ENCODE data around the gene F2RL3. TPM values are rescaled to one million over a fixed set of nuclear protein-coding genes. Genes with fewer than 3 reads are reported as not detected.

The F2RL3 gene
- total and polyA plus RNA-seq, 9 of the 15 experiments (the other 6 are each of a cell fraction or from before 2014, with no cell fraction given), result 1.4 to 27.6 (median 11.9) TPM

- TF ChIP-seq, protein P1, sequence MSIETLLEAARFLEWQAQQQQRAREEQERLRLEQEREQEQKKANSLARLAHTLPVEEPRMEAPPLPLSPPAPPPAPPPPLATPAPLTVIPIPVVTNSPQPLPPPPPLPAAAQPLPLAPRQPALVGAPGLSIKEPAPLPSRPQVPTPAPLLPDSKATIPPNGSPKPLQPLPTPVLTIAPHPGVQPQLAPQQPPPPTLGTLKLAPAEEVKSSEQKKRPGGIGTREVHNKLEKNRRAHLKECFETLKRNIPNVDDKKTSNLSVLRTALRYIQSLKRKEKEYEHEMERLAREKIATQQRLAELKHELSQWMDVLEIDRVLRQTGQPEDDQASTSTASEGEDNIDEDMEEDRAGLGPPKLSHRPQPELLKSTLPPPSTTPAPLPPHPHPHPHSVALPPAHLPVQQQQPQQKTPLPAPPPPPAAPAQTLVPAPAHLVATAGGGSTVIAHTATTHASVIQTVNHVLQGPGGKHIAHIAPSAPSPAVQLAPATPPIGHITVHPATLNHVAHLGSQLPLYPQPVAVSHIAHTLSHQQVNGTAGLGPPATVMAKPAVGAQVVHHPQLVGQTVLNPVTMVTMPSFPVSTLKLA (conservative IDR thresholded peaks at IDR 0.05), result peak in 1 of 2 experiments; percentile 54; a peak in 1 of 4 replicates
- no peak for TF ChIP-seq MYNN (IDR thresholded peaks at IDR 0.05)
- TF ChIP-seq MYNN (CRISPR knock-in tag; IDR thresholded peaks at IDR 0.05), result no peak
- TF ChIP-seq ZC3H8 (IDR thresholded peaks at IDR 0.05), result no peak
- TF ChIP-seq ZNF280B (CRISPR knock-in tag; IDR thresholded peaks at IDR 0.05), result no peak
- TF ChIP-seq TRIM28 (IDR thresholded peaks at IDR 0.05), result 0 out of 2 replicates have a peak, but pooled peaks have one; percentile 32
- TF ChIP-seq RREB1 (CRISPR knock-in tag; IDR thresholded peaks at IDR 0.05), result no peak
- peak; percentile 56; the same call in 1 of the 2 replicates for TF ChIP-seq PML (IDR thresholded peaks at IDR 0.05; ENCODE audit: low read length)
- TF ChIP-seq, protein P2, sequence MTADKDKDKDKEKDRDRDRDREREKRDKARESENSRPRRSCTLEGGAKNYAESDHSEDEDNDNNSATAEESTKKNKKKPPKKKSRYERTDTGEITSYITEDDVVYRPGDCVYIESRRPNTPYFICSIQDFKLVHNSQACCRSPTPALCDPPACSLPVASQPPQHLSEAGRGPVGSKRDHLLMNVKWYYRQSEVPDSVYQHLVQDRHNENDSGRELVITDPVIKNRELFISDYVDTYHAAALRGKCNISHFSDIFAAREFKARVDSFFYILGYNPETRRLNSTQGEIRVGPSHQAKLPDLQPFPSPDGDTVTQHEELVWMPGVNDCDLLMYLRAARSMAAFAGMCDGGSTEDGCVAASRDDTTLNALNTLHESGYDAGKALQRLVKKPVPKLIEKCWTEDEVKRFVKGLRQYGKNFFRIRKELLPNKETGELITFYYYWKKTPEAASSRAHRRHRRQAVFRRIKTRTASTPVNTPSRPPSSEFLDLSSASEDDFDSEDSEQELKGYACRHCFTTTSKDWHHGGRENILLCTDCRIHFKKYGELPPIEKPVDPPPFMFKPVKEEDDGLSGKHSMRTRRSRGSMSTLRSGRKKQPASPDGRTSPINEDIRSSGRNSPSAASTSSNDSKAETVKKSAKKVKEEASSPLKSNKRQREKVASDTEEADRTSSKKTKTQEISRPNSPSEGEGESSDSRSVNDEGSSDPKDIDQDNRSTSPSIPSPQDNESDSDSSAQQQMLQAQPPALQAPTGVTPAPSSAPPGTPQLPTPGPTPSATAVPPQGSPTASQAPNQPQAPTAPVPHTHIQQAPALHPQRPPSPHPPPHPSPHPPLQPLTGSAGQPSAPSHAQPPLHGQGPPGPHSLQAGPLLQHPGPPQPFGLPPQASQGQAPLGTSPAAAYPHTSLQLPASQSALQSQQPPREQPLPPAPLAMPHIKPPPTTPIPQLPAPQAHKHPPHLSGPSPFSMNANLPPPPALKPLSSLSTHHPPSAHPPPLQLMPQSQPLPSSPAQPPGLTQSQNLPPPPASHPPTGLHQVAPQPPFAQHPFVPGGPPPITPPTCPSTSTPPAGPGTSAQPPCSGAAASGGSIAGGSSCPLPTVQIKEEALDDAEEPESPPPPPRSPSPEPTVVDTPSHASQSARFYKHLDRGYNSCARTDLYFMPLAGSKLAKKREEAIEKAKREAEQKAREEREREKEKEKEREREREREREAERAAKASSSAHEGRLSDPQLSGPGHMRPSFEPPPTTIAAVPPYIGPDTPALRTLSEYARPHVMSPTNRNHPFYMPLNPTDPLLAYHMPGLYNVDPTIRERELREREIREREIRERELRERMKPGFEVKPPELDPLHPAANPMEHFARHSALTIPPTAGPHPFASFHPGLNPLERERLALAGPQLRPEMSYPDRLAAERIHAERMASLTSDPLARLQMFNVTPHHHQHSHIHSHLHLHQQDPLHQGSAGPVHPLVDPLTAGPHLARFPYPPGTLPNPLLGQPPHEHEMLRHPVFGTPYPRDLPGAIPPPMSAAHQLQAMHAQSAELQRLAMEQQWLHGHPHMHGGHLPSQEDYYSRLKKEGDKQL (CRISPR knock-in tag; IDR thresholded peaks at IDR 0.05; ENCODE audit: borderline replicate concordance), result no peak
- TF ChIP-seq CREB1 (IDR thresholded peaks at IDR 0.05), result no peak
- no peak for TF ChIP-seq CREB1 (CRISPR knock-in tag; IDR thresholded peaks at IDR 0.05)
- TF ChIP-seq BCL6 (CRISPR knock-in tag; IDR thresholded peaks at IDR 0.05), result no peak
These were observed 1.2 kb upstream of the F2RL3 start (continued) for GRCh38 chr19:16887353-16888265.
